Raji (cell line): Measurements from ENCODE around the gene ATG12.

Experiments
- POLR2A ChIP-seq: IDR thresholded peaks from 2 replicates; pipeline ENCODE4 v1.6.1; 2011; ENCODE audit warnings: low read depth, low read length, control low read depth; ENCODE audit not compliant: insufficient read depth

ATG12 gene

GRCh38 chr5:115795700-115796099 is 45.7 kb downstream of the ATG12 start:
- TF ChIP-seq POLR2A = no peak

- no peak for TF ChIP-seq POLR2A
Measured at GRCh38 chr5:115788440-115788839, 52.9 kb downstream of the ATG12 start.

- TF ChIP-seq POLR2A = no peak
Measured at GRCh38 chr5:115787426-115787825, 53.9 kb downstream of the ATG12 start.

GRCh38 chr5:115785381-115786065 is 55.8 kb downstream of the ATG12 start:
- no peak for TF ChIP-seq POLR2A

GRCh38 chr5:115778417-115778816 is 62.9 kb downstream of the ATG12 start:
- TF ChIP-seq POLR2A = no peak
